Measurements from ENCODE around the gene ANKRD6.

The ANKRD6 gene

GRCh38 chr6:89475634-89476033 is 42.7 kb downstream of the ANKRD6 start:
- no peak for DNase-seq

- no peak for DNase-seq
Observed at GRCh38 chr6:89479897-89480296, 46.9 kb downstream of the ANKRD6 start.

GRCh38 chr6:89481695-89482094 is 48.7 kb downstream of the ANKRD6 start:
- no peak for DNase-seq

- no peak for DNase-seq
Observed at GRCh38 chr6:89482126-89482525, 49.2 kb downstream of the ANKRD6 start.

DNA sequence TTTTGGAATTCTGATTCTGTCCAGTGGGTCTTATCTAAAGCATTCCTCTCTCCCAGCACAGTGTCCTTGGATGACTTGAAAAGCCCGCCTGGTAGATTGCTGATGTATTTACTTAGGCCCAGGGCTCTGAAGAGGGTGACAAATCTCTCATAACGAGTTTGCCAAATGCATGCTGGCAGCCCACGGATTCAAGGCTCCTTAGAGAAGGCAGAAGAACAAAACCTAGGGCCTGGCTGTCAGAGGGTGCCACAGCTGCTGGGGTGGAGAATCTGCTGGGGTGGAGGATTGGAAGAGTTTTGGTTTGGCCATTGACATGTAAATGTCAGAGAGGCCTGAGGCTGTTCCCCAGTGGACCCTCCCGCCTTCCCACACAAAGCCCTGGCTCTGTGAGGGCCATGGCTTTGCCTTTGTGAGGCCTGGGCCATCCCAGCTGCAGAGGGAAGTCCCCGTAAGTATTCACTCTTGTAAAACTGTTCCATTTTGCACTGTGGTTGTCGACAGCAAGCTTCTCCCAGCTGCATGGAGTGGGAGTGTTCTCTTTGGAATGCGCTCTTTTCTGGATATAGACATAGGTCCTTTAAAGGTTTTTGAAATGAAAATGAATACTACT is 50.3 kb downstream of the ANKRD6 start:
- DNase-seq = no peak

DNA sequence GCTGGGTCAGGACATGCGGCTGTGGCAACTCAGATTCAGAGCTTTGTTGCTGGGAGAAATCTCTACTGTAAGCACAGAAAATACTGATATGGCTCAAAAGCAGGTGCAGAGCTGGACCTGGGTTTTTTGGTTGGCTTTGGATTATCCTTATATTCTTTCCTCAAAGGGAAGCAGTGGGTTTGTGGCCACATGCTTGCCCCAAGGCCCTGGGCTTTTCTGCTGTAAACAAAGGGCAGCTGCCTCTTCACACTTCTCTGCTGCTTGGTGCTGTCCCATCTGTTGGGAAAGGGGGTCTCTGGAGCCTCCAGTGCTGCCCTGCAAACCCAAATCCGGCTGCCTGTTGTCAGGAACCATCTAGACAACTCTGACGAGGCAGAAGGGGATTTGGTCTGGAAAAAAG is 52.4 kb downstream of the ANKRD6 start:
- no peak for DNase-seq

GRCh38 chr6:89487864-89488263 is 54.9 kb downstream of the ANKRD6 start:
- DNase-seq = no peak

DNA sequence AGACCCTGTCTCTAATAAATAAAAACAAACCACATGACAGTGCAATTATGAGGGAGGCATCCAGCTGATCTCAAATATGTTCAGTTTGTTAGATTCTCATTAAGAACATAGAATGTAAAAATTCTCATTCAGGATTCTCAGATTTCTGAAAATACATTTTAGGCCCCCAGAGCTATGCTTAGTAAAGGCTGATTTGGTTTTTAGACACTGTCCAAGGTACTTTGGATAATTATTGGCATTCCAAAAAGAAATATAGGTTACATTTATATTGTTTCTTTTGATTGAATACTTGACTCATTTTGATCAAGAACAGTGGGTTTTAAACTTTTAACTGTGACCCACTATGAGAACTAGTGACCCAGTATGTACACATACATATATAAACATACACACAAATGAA is 55.5 kb downstream of the ANKRD6 start:
- DNase-seq = no peak

- DNase-seq = no peak
Observed at GRCh38 chr6:89489078-89489477, 56.1 kb downstream of the ANKRD6 start.

GRCh38 chr6:89492025-89492640 is 59.2 kb downstream of the ANKRD6 start:
- DNase-seq = no peak

DNA sequence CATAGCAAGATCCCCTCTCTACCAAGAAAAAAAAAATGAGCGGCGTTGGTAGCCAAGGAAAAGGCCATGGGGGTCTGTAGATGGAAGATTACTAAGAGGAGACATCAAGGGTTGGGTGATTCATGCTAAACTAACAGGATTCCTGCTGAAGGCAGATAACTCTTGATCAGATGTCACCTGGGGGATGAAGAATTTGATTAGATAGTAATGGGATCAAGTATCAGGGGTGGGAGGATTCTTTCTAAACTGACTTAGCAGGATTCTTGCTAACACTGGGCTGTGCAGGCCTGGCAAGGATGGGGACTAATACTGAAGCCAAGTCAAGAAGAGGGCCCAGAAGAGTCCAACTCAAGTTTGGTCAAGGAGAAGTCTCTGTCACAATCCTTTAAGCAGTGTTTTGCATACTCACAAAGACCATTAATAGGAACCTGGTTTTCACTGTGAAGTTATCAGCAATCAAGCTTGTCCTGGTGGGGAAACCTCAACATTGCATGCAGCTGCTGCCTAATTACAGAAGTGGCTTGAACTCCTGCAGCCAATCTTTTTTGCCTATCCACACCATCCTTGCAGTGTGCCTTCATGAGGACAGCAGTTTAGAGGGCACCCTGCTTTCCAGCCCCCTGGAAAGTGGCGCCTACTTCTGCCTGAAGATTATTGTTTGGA is 61.3 kb downstream of the ANKRD6 start:
- no peak for DNase-seq

GRCh38 chr6:89495961-89496535 is 63.1 kb downstream of the ANKRD6 start:
- no peak for DNase-seq

DNA sequence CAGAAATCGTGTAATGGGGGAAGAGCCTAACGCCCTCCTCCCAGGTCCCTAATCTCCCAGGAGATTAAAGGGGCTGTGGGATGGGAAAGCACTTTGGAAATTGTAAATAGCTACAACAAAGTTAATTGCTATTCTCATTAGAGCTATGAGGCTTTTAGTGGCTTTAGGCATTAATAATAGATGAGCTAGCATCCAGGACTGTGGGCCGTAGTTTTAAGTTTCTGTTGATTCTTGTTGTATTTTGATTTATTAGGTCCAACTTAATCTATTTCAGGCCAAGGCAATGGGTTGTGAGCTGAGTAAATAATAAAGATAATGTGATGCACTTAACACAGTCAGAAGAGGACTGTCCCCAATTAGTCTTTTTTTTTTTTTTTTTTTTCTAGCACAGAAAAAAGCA is 67.7 kb downstream of the ANKRD6 start:
- DNase-seq = no peak

- no peak for DNase-seq
Observed at GRCh38 chr6:89501222-89501621, 68.3 kb downstream of the ANKRD6 start.

- no peak for DNase-seq
Observed at GRCh38 chr6:89501753-89502152, 68.8 kb downstream of the ANKRD6 start.

GRCh38 chr6:89503641-89504040 is 70.7 kb downstream of the ANKRD6 start:
- no peak for DNase-seq

- DNase-seq = no peak
Observed at GRCh38 chr6:89505847-89506246, 72.9 kb downstream of the ANKRD6 start.

- DNase-seq = no peak
Observed at GRCh38 chr6:89506716-89507617, 74.0 kb downstream of the ANKRD6 start.

DNA sequence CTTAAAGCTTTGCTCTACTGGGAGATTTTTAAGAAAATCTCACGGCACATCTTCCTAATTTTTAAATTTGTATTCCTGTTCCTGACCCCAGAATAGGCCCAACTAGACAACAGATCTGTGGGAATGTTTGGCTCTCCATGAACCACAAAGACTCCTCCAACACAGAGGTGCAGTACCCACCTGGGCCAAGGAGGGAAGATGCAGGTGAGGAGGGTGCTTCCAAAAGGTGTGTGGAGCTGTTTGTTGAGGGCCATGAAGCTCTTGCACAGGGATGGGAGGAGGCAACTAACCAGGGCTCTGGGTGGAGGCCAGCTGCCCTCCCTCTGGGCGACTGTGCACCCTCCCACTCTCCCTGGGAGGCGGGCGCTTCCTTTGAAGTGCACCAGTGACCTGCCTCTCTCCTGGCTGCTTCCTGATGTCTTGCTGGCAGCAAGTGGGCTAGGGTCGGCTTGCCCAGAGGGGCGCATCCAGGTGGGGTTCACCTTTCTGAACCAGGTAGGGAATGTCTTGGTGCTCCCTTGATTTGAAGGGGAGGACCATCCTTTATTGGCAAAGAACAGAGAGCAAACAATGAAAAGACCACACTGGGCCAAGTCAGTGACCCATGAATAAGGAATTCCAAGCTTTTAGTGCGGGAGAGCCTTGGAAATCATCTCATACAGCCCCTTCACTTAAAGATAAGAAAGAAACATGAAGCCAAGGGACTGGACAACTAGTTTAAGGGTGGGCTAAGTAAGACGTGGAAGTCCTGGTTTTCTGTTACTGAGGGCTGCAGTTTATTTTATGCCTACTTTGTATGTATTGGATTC is 76.0 kb downstream of the ANKRD6 start:
- DNase-seq = no peak

DNA sequence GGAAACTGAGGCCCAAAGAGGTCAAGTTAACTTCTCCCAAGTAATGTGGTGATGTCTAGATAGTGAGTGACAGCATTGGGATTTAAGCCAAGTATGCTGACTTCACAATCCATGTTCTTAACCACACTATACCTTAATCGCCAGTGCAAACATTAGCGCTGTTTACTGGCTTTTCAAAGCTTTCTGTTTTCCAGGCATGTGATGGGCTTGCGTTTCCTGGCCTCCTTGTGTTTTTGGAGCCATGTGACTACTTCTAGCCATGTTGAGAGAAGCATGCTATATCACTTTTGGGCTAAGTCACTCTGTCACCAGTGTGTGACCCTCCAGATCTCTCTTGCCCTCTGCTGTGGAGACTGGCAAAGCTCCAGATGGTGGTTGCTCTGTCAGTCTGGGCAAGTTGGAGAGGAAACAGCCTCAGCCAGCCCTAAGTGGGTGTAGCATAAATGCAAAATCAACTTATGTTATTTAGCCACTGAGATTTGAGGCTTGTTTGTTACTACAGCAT is 76.9 kb downstream of the ANKRD6 start:
- no peak for DNase-seq

DNA sequence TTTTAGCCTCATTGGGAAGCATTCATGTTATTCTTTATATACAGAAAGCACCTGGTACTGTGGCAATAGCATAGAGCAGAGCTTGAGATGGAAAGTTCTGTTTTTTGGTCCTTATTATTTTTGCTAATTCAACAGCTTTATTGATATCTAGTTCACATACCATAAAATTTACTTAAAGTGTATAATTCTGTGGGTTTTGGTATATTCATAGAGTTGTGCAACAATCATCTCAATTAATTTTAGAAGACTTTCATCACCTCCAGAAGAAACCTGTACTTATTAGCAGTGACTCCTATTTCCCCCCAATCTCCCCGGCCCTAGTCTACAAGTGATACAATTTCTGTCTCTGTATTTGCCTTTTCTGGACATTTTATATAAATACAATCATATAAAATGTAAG is 77.4 kb downstream of the ANKRD6 start:
- no peak for DNase-seq
